GM18861 (cell line): Measurements from ENCODE around the gene CACNA2D2.
A peak's percentile ranks its signal among the peaks of the same experiment; 100 is the strongest.

Experiments used
- ATAC-seq: cut with Tn5 transposase; IDR thresholded peaks from one replicate; pipeline ENCODE4 v1.9.1; 2021; ENCODE audit not compliant: unreplicated experiment

Gene CACNA2D2

GRCh38 chr3:50351323-50351697 is 152.1 kb downstream of the CACNA2D2 start:
- no peak for ATAC-seq

GRCh38 chr3:50350527-50351322 is 152.7 kb downstream of the CACNA2D2 start, which contains the start of the genes CYB561D2 and NPRL2:
CYB561D2 (plus strand) TSS chr3:50350862; CDS start chr3:50351434, 572 bp downstream.
NPRL2 (minus strand) TSS chr3:50350775; CDS start chr3:50350652, 123 bp downstream.
- ATAC-seq = peak; percentile 72

- no peak for ATAC-seq
Observed at GRCh38 chr3:50350213-50350526, 153.3 kb downstream of the CACNA2D2 start.

- ATAC-seq = no peak
Observed at GRCh38 chr3:50347187-50347813, 156.1 kb downstream of the CACNA2D2 start.

GRCh38 chr3:50345586-50346234 is 157.7 kb downstream of the CACNA2D2 start, which contains the start of gene ZMYND10:
ZMYND10 (minus strand) TSS chr3:50345732; CDS start chr3:50345579, 153 bp downstream.
- ATAC-seq = no peak

DNA sequence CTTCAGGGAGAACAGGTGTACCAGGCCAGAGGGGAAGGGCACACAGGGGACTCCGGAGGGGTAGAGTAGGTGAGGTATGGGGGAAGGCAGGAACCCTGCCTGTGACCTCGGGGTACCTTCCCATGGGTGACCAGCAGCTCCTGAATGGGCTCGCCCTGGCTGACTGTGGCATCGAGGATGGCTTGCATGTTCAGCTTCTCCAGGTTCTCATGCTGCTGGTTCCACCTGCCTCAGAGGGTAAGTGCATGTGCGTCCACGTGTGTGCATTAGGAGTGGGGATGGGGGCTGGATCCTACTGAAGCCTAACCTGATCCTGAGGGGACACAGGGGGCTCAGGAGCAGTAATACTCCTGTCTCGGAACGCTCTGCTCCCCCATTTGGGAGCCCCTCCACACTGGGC is 158.4 kb downstream of the CACNA2D2 start:
- ATAC-seq = no peak

- ATAC-seq = no peak
Observed at GRCh38 chr3:50342813-50343633, 160.4 kb downstream of the CACNA2D2 start.

GRCh38 chr3:50341996-50342650 is 161.3 kb downstream of the CACNA2D2 start:
- no peak for ATAC-seq

- ATAC-seq = no peak
Observed at GRCh38 chr3:50341537-50341936, 161.9 kb downstream of the CACNA2D2 start.

- no peak for ATAC-seq
Observed at GRCh38 chr3:50340448-50341329, 162.7 kb downstream of the CACNA2D2 start, which contains the start of gene RASSF1. RASSF1 (minus strand) TSS chr3:50340836; CDS start chr3:50340805, 31 bp downstream.

DNA sequence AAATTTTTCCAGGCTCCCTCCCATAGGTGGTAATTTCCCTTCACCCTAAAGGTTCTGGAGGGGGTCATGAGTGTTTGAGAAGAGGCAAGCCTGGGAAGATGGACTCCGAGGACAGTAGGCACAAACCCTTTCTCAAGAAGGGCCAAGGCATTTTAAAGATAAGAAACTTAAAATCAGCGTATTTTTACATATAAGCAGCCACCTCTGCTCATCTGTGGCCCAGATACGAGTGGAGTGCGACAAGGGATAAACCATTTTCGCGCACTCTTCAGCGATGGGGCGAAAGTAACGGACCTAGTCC is 163.3 kb downstream of the CACNA2D2 start:
- no peak for ATAC-seq

- ATAC-seq = no peak
Observed at GRCh38 chr3:50339485-50340146, 163.8 kb downstream of the CACNA2D2 start.

GRCh38 chr3:50338965-50339364 is 164.5 kb downstream of the CACNA2D2 start:
- ATAC-seq = no peak

DNA sequence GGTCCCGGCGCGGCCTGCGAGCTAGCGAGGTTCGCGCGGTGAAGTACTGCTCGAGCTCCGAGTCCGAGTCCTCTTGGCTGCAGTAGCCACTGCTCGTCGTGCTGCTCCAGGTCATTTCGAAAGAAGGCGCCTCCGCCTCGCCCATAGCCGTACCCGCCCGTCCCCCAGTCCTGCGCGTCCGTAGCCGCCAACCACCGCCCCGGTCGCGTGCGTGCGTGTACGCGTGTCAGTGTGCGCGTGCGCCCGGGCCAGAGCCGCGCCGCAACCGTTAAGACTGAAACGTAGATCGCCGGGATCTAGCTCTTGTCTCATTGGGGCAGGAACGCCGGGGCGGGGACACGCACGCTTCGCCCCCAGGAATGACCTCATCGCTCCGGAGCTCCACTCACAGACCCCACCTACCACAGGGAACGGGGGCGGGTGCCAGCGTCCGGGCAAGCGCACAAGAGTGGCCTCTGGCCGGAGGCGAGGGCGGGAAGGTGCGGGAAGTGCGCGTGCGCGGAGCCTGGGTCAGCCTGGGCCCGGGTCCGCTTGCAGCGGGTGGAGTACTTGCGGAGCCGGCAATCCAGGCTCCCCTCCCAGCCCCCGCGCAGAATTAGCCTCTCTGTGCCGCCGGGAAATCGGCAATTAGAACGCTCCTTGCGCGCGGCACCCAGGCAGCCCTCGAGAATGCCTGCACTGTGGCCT is 166.1 kb downstream of the CACNA2D2 start:
- peak; percentile 76 for ATAC-seq

- peak; percentile 17 for ATAC-seq
Observed at GRCh38 chr3:50336452-50337174, 166.8 kb downstream of the CACNA2D2 start.

DNA sequence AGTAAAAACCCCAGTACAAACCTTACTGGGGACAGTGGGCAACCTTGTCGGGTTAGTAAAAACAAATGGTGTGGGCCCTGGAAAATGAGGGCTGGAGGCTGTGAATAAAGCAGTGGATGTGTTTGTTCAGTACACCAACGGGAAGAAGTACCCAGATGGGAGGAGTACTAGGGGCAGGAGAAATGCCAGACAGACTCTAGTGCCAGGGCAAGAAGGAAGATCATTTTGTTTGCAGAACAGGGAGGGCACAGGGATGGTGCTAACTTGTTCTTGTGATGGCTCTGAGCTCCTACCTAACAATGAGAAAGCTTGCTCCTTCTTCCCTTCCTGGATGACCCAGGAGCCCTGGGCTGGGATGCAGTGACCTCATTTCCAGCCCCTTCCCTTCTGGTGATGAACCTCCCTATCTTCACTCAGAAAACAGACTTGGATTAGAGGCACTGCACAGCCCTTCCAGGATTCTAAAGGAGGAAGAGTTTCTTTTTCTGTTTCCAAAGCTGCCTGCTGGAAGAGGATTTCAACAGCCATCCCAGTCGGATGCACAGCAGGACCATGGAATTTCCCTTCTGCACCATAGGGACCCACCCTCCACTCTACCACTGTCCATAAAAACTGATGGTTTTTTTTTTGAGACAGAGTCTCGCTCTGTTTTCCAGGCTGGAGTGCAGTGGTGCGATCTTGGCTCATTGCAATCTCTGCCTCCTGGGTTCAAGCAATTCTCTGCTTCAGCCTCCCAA is 168.9 kb downstream of the CACNA2D2 start:
- ATAC-seq = no peak

GRCh38 chr3:50333744-50334328 is 169.6 kb downstream of the CACNA2D2 start:
- ATAC-seq = no peak
